HEK293T (cell line): ENCODE data around the gene CTPS1.

Experiments used
- ELF4 ChIP-seq: fragments of 450-650 bp; IDR thresholded peaks from 2 replicates; pipeline ENCODE4 v1.6.1; 2017; ENCODE audit warnings: antibody characterized with exemption
- PKNOX1 ChIP-seq: fragments of 450-650 bp; IDR thresholded peaks from 2 replicates; pipeline ENCODE4 v1.6.1; 2016
- SP1 ChIP-seq: fragments of 450-650 bp; IDR thresholded peaks from 2 replicates; pipeline ENCODE4 v1.6.1; 2017

- TF ChIP-seq PKNOX1: no peak
- TF ChIP-seq ELF4: no peak
- no peak for TF ChIP-seq SP1
These were observed 27.7 kb downstream of the CTPS1 start for GRCh38 chr1:41006942-41007865.
